Cerebellar cortex (tissue), 1 donor: ENCODE results near the gene SARDH.
"Not testable (repeated sequence)": the region's sequence is repeated elsewhere in the genome, so short reads cannot be mapped to it uniquely, and the experiment has no call there.

Experiments used
- DNase-seq: peaks from one replicate; pipeline ENCODE4 v3.0.0-alpha.2; 2015; ENCODE audit warnings: low spot score

The SARDH gene

DNA sequence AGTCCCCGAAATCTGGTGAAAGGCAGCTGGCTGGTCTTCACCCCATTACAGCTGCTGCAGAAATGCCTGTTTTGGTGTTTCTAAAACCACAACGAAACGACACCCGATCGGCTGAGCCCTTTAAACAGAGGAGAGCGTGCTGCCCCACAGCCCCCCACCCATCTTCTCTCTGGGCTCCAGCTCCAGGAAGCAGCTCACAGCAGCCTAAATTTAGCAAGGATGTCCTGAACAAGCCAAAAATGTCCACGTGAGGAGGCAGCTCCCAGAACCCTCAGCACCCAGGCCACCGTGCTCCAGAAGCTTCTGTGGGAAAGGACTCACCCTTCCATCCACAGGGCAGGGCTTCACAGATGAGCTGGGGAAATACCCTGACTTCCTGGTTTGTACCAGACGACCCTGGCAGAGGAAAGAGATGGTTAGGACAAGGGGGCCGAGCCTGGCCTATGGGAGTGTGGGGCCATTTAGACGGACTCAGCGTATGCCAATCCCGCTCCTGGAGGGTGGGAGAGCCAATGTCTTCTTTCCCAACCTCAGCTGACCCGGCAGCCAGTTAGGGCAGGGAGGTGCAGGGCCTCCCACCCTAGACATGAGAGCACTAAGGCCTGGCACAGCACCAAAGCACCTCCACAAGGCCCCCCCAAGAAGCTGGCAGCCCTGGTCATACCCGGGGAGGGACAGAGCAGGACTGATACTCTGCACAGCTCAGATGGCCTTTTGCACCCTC lies 39.1 kb upstream of the SARDH start:
- DNase-seq: no peak

DNA sequence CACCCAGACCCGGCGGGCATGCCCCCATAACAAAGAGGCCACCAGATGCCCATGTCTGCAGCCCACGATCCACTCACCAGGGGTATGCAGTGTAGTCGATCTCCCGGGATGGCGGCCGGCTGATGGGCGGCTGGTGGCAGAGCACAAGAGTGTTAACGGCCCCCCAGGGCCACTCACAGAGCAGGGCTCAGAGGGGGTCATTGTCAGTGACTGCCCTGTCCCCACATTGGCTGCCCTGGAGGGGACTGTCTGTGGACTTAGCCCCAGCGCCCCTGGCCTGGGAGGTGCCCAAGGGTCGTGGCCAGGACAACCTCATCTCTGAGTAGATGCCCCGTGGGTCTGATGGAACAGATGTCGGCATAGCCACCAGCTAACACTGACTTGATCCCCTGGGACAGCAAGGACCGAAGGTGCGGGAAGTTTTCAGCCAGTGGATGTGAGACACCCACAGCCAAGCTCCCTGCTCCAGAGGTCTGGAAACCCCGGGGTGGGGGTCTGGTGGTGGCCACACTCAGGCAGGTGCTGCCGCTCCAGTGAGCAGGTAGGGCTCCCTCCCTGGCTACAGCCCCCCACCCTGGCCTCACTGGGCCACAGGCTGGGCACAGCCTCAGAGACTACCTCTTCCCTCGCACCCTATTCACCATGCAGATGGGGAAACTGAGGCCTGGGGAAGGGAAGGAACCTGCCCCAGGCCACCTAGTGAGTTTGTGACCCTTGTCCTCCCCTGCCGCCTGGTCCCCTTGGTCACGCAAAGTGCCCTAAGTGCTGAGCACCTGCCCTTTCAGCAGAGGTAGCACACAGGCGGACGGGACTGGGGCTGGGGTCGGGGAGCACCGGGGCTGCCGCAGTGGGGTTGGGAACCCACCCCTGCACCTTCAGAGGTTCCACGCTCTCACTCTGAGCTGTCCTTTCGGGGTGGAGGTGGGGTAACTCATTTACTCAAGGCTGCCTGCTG lies 38.1 kb upstream of the SARDH start:
- DNase-seq: no peak

DNA sequence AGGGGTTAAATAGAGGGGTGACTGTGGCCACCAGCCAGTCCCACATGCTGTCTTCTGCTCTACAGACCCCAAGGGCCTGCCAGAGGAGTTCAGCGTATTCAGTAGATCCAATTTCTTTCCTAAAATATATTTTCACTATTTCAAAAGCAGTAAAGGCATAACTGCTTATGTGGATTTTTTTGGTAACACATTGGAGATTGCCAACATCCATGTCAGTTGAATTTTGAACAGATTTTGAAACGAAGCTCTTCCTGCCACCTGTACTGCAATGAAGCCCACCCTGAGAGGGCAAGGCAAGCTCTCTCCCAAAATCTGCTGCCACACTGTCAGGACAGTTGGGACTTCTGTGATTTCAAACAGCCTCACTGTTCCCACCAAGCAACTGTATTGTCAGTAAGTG lies 37.1 kb upstream of the SARDH start:
- DNase-seq: no peak

DNA sequence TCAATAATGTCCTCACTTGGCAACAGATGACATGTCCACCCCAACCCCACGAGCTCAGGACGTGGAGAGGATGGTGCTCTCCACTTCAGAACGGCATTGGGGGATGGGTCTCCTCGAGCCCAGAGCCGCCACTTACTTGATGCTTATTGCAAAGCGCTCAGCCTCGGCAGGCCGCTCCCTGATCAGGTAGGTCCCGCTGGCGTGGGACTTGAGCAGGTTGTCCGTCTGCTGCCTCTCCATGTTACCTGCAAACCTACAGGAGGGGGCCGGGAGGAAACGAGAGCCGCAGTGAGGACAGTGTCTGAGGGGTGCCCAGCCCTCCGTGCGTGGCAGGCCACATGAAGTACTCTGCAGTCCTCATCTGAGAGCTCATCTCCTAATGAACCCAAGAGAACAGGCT lies 36.6 kb upstream of the SARDH start:
- no peak for DNase-seq

DNA sequence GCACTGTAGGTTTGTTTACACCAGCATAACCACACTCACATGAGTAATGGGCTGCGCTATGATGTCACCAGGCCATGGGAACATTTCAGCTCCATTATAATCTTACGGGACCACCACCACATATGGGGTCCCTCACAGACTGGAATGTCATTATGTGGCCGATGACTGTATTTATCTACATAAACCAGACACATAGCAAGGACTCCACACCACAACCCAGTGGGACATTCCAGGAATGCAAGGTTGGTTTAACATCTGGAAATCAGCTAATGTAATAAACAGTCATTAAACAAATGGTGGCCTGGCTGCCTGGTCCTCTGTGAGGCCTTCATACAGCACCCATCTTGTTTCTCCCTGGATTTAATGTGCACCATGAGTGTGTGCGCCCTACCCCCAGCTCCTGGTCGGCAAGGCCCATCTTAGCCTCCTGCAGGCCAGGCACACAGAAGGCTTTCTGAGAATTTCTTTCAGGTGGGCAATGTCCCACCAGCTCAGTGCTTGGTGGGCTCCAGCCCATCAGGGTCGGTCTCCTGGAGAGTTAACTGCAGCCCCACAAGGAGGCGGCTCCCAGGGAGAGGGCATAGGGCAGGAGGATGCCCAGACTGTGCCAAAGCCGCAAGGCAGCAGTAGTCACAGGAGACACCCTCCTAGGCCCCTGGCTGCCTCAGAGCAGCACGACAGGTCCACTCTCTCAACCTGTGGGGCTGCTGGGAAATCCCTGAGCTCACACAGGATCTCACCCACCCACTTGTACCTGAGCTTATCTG lies 35.9 kb upstream of the SARDH start:
- no peak for DNase-seq

DNA sequence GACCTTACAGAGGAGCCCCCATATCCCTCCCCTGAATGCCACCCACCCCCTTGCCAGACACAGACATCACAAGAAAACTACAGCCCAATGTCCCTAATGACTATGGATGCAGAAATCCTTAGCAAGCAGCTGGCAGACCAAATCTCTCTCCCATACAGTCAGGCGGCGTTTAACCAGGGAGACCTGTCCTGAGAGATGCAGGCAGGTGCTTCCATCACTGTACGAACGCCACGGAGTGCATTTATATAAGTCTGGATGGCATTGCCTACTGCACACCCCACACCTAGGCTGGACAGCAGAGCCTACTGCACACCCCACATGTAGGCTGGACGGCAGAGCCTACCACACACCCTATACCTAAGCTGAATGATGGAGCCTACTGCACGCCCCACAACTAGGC lies 34.4 kb upstream of the SARDH start:
- DNase-seq: no peak

DNA sequence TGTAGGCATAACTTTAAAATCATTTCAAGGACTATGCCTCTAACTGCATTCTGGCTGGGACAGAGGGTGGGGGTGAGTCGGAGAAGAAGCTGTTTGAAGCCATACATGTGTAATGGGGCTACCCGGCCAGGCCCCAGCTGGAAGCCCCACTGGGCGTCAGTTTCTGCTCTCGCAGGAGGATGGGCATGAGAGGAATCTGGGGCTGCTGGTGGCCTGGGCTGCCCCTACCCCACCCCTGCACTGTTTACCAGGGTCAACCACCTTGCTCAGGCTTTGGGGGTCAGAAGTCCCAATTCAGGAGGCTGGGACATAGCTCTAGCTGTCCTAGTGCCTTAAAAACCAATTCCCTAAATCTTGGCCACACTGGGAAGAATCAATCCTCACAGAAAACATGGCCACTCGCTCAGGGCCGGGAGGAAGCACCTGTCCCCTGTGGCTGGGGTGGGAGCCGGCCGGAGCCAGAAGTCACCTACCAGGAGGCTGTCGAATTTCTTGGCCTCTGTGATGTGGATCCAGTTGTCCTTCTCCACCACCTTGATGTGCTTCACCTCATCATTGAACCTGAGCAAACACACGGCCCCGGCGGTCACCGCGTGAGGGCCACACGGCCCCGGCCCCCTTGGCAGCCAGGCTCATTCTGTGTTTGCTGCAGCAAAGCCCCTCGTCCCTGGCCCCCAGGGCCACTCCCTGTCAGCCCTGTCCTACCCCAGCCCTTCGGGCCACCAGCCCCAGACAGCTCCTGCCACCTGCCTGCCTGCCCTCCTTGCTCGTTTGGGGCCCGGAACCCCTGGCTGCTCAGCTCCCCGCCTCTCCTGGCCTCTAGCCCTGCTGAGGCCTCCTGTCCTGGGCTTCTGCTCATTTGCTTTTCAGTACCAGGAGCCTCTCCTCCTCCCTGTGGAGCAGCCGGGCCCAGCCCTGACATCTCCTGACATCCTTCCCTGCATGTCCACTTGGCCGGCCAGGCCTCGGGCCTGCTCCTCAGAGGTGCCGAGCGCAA lies 33.6 kb upstream of the SARDH start:
- no peak for DNase-seq

DNA sequence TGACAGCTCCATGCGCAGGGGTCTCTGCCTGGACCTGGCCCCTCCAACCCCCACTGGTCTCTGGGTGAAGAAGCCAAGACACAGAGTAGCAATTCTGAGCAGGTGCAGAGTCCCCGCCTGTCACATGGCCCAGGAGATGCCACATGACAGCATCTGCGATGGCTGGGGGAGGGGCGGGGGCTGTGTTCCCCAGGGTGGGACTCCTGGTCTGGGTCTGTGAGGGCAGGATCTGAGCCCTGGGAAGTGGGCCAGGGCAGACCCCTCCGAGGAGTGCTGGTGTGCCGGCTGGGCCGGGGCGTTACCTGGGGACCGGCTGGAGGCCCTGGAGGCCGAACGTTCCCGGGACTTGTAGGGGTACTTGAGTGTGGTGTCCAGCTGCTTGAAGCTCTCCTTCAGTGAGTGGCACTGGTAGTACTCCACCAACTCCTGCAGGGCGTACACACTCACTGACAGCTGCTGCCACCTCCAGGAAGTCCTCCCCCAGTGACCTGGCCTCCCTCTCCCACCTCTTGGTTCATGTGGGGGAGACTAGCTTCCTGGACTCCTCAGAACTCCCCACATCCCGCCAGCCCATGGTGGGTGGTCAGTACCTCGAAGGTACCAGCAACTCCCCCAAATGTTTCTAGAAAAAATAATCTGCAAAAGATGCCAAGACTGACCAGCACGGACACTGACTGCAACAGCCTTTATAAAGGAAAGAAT lies 32.1 kb upstream of the SARDH start:
- DNase-seq: no peak

DNA sequence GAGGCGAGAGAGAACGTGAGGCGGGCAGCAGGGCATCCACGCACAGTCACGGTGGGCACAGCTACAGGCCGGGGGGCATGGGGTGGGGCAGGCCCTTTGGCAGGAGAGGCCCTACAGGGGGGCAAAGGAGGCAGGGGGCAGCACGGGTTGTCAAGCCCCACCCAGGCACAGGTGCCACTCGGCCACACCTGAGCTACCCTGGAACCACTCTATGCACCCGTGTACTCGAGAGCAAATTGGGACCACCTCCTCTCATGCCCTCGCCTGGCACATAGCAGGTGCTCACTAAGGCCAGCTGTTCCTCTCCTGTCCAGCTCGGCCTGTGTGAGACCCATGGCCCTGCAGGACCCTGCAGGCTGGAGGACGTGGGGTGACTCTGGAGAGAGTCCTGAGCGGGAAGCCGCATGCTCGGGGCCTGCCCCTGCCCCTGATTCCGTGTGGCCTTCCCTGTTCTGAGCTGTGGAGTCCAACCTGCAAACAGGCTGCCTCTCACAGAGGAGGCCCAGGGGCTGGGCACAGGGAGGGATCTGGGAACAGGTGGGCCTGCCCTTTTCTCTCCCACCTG lies 31.4 kb upstream of the SARDH start:
- DNase-seq: no peak

DNA sequence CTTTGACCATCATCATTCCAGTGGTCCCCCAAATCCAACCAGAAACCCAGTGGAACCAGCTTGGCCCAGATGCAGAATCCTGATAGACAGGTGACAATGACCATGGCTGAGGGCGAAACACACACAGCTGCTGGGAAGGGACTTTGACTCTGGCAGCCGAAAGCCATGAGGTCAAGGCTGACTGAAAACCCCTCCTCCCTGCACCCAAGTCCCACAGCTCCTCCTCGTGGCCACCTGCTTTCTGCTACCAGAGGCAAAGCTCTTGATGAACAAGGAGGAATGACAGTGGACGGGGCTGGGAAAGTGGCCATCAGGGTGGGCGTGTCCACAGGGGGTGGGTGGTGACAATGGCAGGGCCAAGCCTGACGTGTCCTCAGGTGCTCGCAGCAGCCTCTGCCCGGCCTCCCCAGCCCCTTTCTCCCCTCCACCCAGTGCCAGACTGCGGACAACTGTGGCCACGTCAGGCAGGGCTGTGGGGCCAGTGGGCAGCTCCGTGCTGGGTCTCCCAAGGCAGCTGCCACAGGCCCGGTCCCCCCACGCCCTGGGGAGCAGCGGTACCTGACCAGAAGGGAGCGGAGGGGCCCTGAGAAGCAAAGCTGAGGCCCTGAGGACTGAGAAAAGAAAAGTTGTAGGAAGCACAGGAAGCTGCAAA lies 30.8 kb upstream of the SARDH start:
- DNase-seq: no peak

DNA sequence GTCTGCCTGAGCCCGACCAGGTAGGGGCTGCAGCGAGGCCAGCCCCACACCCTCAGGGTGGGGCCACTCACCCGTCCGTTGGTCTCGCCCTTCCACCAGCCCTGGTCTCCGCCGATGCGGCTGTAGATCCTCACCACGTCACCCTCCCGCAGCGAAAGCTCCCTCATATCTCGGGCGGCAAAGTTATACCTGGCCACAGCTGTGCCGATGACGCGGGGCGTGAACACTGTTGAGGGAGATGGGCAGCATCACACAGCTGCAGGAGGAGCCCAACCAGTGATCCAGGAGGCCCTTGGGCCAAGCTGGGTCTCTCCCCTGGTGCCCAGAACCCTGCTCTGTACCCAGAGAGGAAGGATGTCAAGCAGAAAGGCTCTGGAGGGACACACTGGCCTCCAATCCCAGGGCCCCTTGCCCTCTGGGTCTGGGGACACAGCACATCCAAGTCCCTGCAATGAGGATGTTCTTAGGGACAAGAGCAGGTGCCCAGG lies 30.3 kb upstream of the SARDH start:
- DNase-seq: no peak

DNA sequence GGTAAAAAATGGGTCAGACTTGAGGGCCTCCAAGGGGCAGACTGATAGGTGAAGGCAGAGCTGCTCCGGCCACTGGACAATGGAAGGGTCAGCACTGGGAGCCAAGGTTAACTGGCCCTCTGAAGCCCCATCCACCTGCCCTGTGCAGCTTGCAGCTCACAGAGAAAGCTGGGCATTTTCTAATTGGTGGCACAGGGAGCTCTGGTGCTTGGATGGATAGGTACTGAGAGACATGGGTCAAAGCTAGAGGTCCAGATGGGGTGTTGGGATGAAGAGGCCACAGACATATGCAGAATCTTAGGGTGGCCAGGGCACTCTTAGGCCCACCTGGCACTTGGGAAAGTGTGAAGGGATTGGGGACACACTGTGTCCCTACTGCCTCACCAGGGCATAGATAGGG lies 29.5 kb upstream of the SARDH start:
- DNase-seq: no peak

DNA sequence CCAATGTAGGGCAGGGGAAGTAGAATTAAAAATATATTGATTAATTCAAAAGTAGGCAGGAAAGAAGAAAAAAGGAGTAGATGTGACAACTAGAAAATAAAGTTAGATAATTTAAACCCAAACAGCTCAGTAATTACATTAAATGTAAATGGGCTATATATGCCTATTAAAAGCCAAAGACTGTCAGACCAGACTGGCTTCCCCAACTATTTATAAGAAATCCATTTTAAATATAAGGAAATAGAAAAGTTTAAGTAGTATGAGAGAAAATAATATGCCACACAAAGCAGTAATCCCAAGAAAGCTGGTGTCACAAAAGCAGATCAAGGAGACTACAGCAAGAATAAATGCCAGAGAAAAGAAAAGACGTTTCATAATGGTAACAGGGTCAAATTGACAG lies 28.9 kb upstream of the SARDH start:
- no peak for DNase-seq

DNA sequence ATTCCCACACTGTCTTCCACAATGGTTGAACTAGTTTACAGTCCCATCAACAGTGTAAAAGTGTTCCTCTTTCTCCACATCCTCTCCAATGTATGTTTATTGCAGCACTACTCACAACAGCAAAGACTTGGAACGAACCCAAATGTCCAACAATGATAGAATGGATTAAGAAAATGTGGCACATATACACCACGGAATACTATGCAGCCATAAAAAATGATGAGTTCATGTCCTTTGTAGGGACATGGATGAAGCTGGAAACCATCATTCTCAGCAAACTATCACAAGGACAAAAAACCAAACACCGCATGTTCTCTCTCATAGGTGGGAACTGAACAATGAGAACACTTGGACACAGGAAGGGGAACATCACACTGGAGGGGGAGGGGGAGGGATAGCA lies 28.1 kb upstream of the SARDH start:
- DNase-seq: not testable (repeated sequence)

DNA sequence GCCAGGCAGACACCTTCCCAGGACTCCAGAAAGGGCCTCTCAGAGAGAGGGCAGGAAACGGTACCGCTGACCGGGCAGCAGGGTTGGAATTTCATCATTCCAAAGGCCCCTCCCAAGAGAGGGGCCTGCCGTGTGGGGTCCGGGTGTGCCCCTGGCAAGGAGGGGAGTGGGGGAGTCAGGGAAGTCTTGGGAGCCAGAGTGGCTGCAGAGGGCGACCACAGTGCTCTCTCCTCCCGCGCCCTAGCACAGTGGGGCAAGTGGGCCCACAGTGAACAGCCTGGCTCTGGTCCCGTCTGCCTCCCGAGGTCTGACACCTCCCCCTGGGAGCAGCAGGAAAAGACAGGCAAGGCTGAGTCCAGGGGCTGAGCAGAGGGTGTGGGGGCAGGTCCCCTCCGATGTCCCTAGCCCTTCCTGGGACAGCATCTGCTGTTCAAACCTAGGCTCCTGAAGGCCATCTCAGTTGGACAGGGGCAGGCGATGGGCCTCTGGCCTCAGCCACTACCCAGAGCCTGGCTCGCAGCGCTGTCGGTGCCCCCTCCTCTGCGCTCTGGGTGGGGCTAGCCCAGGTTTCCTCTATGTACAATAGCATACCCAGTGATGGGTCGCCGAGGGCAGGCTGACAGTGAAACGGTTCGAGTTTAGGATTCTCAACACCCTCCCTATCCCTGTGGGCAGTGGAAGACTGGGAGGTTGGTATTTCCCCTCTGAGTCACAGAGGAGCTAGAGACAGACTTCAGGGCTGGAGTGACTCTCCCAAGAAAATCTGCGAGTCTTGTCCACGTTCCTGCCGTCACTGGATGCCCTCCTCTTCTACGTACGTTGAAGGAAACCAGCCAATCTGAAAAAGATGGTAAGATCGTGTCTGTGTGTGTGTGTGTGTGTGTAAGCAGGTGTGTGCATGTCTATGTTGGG lies 25.4 kb upstream of the SARDH start:
- no peak for DNase-seq

DNA sequence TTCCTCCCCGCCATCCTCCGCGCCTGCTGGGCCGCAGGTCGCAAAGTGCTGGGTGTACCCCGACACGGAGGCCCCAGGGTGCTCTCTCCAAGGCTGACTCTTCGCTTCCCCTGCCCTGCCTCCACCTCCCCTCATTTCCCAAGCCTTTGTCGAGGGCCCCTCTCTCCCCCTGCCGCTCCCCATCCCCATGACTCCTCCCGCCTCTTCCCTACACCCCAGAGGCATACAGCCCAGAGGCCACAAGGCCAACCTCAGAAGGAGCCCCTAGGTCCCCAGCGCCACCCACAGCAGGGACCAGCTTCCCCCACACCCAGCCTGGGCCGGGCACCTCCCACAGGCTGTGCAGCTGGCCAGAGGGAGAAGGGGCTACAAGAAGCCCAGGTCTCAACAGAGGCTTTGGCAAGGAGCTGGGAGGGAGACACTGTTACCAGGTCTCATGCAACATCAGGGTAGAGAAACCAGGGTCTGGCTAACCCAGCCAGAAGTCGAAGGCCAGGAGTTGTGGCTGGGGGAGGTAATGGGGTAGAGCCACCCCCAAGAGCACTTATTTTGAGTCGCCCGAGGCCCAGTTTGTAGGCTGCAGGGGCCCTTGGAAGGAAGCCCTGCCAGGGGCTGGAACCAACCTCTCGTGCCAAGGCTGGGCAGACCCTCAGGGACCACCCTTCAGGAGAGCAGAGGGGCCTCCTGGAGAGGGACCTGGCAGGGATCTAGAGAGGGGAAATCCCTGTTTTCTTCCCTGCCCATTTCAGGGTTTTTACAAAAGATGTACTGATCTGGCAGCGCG lies 24.5 kb upstream of the SARDH start:
- DNase-seq: no peak

DNA sequence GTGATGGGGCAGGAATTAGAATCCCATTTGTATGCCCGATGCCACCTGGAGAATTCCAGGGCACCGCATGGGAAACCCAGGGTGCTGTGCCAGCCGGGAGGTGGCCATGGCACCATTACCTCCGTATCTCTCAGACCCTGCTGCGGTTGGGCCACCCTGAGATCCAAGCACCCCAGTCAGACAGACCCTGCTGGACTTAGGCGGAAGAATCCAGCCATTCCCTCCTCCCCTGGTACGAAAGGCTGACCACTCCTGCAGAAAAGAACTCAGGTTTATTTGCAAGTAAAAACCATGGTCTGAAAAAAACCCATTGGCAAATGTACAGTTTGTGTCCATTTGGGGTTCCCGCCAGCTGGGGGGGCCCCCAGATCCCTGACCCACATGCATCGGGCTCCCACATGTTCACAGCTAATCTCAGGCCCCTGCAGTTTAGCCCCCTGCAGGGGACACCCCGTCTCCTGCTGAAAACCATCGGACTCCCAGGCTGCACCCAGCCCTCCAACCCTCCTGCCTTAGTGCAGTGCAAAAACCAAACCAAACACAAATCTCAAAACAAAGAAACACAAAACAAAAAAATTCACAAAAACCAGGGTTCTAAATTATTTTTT lies 23.6 kb upstream of the SARDH start:
- no peak for DNase-seq
